ENCODE measurements around the gene DECR2.

DNA sequence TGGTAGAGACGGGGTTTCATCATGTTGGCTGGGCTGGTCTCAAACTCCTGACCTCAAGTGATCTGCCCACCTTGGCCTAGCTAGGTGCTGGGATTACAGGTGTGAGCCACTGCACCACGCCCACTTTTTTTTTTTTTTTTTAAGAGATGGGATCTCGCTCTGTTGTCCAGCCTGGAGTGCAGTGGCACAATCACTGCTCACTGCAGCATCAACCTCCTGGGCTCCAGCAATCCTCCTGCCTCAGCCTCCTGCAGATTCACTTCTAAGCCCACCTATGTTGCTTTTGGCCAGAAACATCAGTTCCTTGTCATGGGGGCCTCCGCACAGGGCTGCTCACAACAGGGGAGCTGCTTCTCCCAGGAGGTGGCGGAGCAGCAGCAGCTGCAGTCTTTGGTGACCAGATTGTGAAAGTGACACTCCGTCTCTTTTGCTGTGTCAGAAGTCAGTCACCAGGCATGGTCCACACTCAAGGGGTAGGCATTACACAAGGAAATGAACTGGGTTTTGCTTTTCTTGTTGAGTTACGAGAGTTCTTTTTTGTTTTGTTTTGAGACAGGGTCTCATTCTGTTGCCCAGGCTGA, 9.1 kb upstream of the DECR2 start:
- TF ChIP-seq MAFK (IDR thresholded peaks at IDR 0.05; ENCODE audit: low read depth, low read length): no peak
- TF ChIP-seq, protein P1, sequence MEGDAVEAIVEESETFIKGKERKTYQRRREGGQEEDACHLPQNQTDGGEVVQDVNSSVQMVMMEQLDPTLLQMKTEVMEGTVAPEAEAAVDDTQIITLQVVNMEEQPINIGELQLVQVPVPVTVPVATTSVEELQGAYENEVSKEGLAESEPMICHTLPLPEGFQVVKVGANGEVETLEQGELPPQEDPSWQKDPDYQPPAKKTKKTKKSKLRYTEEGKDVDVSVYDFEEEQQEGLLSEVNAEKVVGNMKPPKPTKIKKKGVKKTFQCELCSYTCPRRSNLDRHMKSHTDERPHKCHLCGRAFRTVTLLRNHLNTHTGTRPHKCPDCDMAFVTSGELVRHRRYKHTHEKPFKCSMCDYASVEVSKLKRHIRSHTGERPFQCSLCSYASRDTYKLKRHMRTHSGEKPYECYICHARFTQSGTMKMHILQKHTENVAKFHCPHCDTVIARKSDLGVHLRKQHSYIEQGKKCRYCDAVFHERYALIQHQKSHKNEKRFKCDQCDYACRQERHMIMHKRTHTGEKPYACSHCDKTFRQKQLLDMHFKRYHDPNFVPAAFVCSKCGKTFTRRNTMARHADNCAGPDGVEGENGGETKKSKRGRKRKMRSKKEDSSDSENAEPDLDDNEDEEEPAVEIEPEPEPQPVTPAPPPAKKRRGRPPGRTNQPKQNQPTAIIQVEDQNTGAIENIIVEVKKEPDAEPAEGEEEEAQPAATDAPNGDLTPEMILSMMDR (conservative IDR thresholded peaks at IDR 0.05; ENCODE audit: low read depth, low read length): no peak

All from IMR-90 (cell line).